MCF 10A (cell line): ENCODE results near the gene SLC13A2. TPM values are rescaled to one million over a fixed set of nuclear protein-coding genes. Genes with fewer than 3 reads are reported as not detected.
"Not testable (repeated sequence)": the region's sequence is repeated elsewhere in the genome, so short reads cannot be mapped to it uniquely, and the experiment has no call there.

Experiments
- BruUV-seq: library from RNA; stranded (reverse); fragments of 400-500 nt; replicated peaks from 2 replicates; lab custom pipeline; 2021; lab: Mats Ljungman, UMichigan
- CTCF ChIA-PET: fragments of 300-600 bp; sonication (Branson Sonifier 250); formaldehyde crosslinking; extraction: SDS; loops from one replicate; lab custom pipeline; 2021; ENCODE audit warnings: antibody characterized with exemption, inconsistent platforms; lab: Yijun Ruan, JAX
- POLR2A ChIA-PET: fragments of 300-600, 350-650 bp; sonication (Branson Sonifier 250); formaldehyde crosslinking; extraction: SDS; loops from one replicate; lab custom pipeline; 2020; ENCODE audit warnings: antibody characterized with exemption, inconsistent platforms; lab: Yijun Ruan, JAX
- DNase-seq: peaks from one replicate; pipeline ENCODE4 v3.0.0-alpha.2; 2018; ENCODE audit not compliant: unreplicated experiment
- H3K27ac Mint-ChIP-seq: one replicate; pipeline ENCODE4 v1.8.0; 2022; ENCODE audit warnings: mild to moderate bottlenecking, low read depth, mixed read lengths; ENCODE audit not compliant: unreplicated experiment
- H3K27me3 Mint-ChIP-seq: one replicate; pipeline ENCODE4 v1.8.0; 2022; ENCODE audit warnings: mixed read lengths; ENCODE audit not compliant: insufficient read depth, unreplicated experiment
- H3K36me3 Mint-ChIP-seq: one replicate; pipeline ENCODE4 v1.8.0; 2022; ENCODE audit warnings: mild to moderate bottlenecking, moderate library complexity, mixed read lengths; ENCODE audit not compliant: insufficient read depth, unreplicated experiment
- H3K4me1 Mint-ChIP-seq: one replicate; pipeline ENCODE4 v1.8.0; 2022; ENCODE audit warnings: mixed read lengths; ENCODE audit not compliant: insufficient read depth, unreplicated experiment
- H3K4me3 Mint-ChIP-seq: one replicate; pipeline ENCODE4 v1.8.0; 2022; ENCODE audit warnings: mild to moderate bottlenecking, moderate library complexity, mixed read lengths; ENCODE audit not compliant: unreplicated experiment
- H3K9me3 Mint-ChIP-seq: one replicate; pipeline ENCODE4 v1.8.0; 2022; ENCODE audit warnings: mixed read lengths; ENCODE audit not compliant: unreplicated experiment
- CTCF ChIP-seq: fragments of 200-600 bp; IDR thresholded peaks from one replicate; pipeline ENCODE4 v1.8.0; 2022; ENCODE audit warnings: antibody characterized with exemption, mild to moderate bottlenecking; ENCODE audit not compliant: unreplicated experiment
- intact Hi-C: fragments of 100-400 bp; cut with micrococcal nuclease; formaldehyde crosslinking; loops from 2 replicates; pipeline ENCODE4 v1.14.1; 2022
- total RNA-seq: library from RNA; stranded (reverse); gene quantifications from 2 replicates; pipeline ENCODE4 v1.2.3, GENCODE V29; 2022

Gene SLC13A2
- total RNA-seq, 1 experiment from 2014 or later: not detected

- DNase-seq: no peak
- intact Hi-C loops: no loop called here
- Mint-ChIP-seq H3K9me3 (no peaks in the 10 kb centered on the region), H3K27me3 (peaks cover 6% of the 10 kb centered on the region), H3K4me1 (no peaks in the 10 kb centered on the region), H3K27ac (no peak overlapping the region), H3K36me3 (no peaks in the 10 kb centered on the region), H3K4me3 (no peak overlapping the region)
- ChIA-PET CTCF (interaction anchor here (0.7 kb wide), 1 partner anchor 31 kb away, joined by 4 read pairs; no protein-coding TSS in a partner anchor), POLR2A (no interaction called here)
- TF ChIP-seq CTCF: no peak
- no TSS peak for BruUV-seq
Measured at GRCh38 chr17:28460901-28461300, 12.5 kb upstream of the SLC13A2 start.

GRCh38 chr17:28466001-28466400 lies 7.4 kb upstream of the SLC13A2 start:
- intact Hi-C loops: no loop called here
- no peak for TF ChIP-seq CTCF
- Mint-ChIP-seq H3K27ac (no peak overlapping the region), H3K36me3 (no peaks in the 10 kb centered on the region), H3K9me3 (no peaks in the 10 kb centered on the region), H3K4me1 (peaks cover 12% of the 10 kb centered on the region), H3K4me3 (peak overlapping the region; percentile 36), H3K27me3 (peaks cover 11% of the 10 kb centered on the region)
- no peak for DNase-seq
- POLR2A ChIA-PET: no interaction called here
- no TSS peak for BruUV-seq
- CTCF ChIA-PET: interaction anchor here (0.8 to 1.0 kb wide), 3 partner anchors 19 to 551 kb away, joined by 3 read pairs; no protein-coding TSS in a partner anchor

GRCh38 chr17:28466521-28467048 lies 6.9 kb upstream of the SLC13A2 start:
- Mint-ChIP-seq H3K4me1 (peaks cover 13% of the 10 kb centered on the region), H3K4me3 (no peak overlapping the region), H3K36me3 (no peaks in the 10 kb centered on the region), H3K27ac (no peak overlapping the region), H3K9me3 (no peaks in the 10 kb centered on the region), H3K27me3 (peaks cover 11% of the 10 kb centered on the region)
- DNase-seq: no peak
- intact Hi-C loops: no loop called here
- no TSS peak for BruUV-seq
- ChIA-PET POLR2A (interaction anchor here (0.7 to 1.1 kb wide), 2 partner anchors 14 to 16 kb away, joined by 3 read pairs; no protein-coding TSS in a partner anchor), CTCF (interaction anchor here (0.8 to 1.0 kb wide), 3 partner anchors 18 to 551 kb away, joined by 3 read pairs; no protein-coding TSS in a partner anchor)
- TF ChIP-seq CTCF: no peak

- H3K27me3 Mint-ChIP-seq: peaks cover 11% of the 10 kb centered on the region
- POLR2A ChIA-PET: interaction anchor here (0.7 to 1.1 kb wide), 2 partner anchors 13 to 17 kb away, joined by 3 read pairs; no protein-coding TSS in a partner anchor
- no peaks in the 10 kb centered on the region for H3K9me3 Mint-ChIP-seq
- intact Hi-C loops: no loop called here
- CTCF ChIA-PET: interaction anchor here (0.6 to 1.1 kb wide), 2 partner anchors 73 to 132 kb away, joined by 3 to 4 read pairs; partner anchors contain the start of genes IFT20 and TNFAIP1
- H3K27ac Mint-ChIP-seq: no peak overlapping the region
- H3K4me1 Mint-ChIP-seq: peaks cover 19% of the 10 kb centered on the region
- no peak for TF ChIP-seq CTCF
- H3K4me3 Mint-ChIP-seq: no peak overlapping the region
- no peaks in the 10 kb centered on the region for H3K36me3 Mint-ChIP-seq
- no TSS peak for BruUV-seq
- peak; percentile 13 for DNase-seq
Measured at GRCh38 chr17:28467456-28468025, 5.9 kb upstream of the SLC13A2 start.

- Mint-ChIP-seq H3K4me1 (peaks cover 19% of the 10 kb centered on the region), H3K27me3 (peaks cover 11% of the 10 kb centered on the region)
- intact Hi-C loops, H3K4me3 Mint-ChIP-seq, POLR2A ChIA-PET, H3K36me3 Mint-ChIP-seq, H3K9me3 Mint-ChIP-seq, H3K27ac Mint-ChIP-seq, DNase-seq: not testable (repeated sequence)
- CTCF ChIA-PET: interaction anchor here (0.6 to 1.1 kb wide), 4 partner anchors 27 to 217 kb away, joined by 3 to 4 read pairs (median 3); no protein-coding TSS in a partner anchor
- TSS peak; percentile 95 for BruUV-seq
Measured at GRCh38 chr17:28468033-28468735, 5.3 kb upstream of the SLC13A2 start.
